HG03469 (cell line): ENCODE measurements around the gene FAM222B.
A peak's percentile ranks its signal among the peaks of the same experiment; 100 is the strongest.
"Not testable (repeated sequence)": the region's sequence is repeated elsewhere in the genome, so short reads cannot be mapped to it uniquely, and the experiment has no call there.

ENCODE experiments used
- ATAC-seq: cut with Tn5 transposase; IDR thresholded peaks from one replicate; pipeline ENCODE4 v1.9.1; 2021; ENCODE audit warnings: mild to moderate bottlenecking, moderate library complexity, moderate number of reproducible peaks; ENCODE audit not compliant: unreplicated experiment

FAM222B gene

DNA sequence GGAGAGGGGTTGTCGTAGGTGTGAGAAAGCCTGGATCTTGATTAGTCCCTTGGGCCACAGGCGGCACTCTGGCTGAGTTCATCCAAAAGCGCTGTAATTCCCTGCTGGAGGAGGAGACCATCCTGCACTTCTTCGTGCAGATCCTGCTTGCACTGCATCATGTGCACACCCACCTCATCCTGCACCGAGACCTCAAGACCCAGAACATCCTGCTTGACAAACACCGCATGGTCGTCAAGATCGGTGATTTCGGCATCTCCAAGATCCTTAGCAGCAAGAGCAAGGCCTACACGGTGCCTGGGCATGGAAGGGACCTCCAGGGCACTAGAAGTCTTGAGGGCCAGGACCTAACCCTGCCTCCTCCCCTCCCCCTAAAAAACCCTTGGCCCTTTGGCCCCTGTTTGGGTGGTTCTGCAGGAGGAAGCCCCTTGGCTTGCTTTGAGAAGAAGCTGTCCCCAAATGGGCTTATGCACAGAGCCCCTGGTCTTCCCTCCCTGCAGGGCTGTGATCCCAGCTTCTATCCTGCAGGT lies 107.8 kb downstream of the FAM222B start:
- ATAC-seq: no peak

DNA sequence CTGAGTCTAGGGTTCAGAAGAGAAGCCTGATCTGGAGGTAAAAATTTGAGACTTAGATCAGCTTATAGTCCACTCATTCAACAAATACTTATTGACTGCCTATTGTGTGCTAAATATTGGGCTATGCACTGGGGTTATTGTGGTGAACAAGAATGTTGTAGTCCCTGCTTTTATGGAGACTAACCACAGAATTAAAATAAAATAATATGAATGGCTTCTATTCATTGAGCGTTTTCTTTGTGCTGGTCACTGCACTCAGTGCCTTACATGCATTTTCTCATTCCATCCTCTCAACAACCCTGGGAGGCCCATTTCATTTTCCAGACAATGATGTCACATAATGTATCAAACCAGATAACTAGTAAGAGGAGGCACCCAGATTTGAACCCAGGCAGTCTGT lies 109.2 kb downstream of the FAM222B start:
- ATAC-seq: no peak

DNA sequence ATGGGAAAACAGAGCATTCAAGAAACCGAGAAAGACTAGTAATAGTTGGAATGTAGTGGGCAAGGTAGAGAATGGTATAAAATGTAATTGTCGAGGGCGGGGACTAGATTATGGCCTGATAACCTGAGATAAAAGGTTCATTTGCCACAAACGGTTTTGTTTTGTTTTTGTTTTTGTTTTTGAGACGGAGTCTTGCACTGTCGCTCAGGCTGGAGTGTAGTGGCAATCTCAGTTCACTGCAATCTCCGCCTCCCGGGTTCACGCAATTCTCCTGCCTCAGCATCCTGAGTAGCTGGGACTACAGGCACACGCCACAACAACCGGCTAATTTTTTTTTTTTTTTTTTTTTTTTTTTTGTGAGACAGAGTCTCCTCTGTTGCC lies 112.7 kb downstream of the FAM222B start:
- no peak for ATAC-seq

DNA sequence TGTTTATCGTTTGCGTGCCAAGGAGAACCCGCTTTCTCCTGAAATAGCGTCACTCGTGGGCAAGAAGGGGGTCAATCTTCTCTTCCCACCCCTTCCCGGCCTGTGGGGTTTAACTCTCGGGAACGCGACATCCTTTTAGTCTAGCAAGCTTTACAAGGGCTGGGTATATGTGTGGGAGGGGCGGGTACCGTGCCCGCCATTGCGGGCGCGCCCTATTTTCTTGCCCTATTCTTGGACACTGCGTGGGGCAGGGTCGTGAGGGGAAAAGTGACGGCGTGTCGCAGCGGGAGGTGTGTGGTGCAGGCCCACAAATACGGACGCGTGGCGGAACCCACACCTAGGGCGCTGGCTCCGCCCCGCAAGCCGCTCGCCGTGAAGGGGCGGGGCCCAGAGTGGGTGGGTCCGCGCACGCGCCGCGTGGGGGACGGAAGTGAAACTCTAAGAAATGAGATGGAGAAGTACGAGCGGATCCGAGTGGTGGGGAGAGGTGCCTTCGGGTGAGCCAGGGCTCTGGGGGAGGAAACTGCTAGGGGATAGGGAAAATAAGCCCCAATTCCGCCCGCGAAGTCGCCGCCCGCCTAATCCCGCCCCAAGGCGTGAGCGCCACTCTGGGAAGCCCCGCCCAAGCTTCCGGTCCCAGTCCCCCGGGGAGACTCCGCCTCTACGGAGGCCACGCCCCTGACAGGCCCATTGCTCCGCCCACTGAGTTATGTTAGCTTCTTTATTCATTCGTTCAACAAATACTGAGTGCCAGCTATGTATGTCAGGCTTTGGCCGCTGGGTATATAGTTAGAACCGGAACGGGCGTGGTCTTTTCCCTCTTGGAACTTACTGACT lies 114.0 kb downstream of the FAM222B start, which contains the start of gene NEK8:
Gene NEK8, plus strand, starts transcription at position 425 of the 837 bp plus-strand sequence. Its CDS starts 26 bp downstream, at position 451.
- peak; percentile 28 for ATAC-seq

DNA sequence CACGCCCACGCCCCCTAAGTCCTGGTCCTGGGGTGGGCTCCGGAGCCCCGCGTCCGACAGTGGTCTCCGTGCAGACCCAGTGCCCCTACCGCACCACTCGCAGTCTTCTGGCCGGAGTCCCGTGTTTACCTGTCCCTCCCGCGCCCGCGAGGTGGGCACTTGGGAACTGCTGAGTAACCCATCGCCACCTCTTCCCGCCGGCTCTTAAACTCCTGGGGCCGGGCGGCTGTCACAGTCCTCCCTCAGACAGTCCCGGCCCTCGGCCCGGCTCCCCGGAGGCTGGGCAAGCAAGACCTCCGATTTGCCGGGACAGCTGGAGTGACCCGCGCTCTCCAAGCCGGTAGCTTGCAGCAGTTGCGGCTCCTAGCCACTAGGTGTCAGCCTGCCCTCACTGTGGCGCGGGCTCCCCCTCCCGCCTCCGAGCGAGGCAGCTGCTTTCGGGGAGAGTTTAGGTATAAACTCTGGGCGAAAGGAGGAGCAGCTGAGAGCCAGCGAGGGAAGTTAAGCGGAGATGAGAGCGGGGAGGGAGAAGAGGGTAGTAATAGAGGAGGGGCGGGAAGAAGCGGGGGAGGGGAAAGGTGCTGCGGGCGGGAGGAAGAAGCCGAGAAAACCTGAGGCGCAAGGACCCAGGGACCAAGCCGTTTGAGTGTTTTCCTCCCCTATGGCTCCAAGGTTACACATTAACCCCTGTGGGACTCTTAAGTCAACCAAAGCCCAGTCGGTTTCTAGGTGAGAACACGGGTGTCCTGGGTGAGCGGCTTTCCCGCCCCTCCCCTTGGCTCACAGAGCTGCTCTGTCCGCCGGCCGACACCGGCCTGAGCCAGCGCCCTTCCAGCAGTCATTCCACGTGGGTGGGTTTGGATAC lies 115.7 kb downstream of the FAM222B start:
- peak; percentile 28 for ATAC-seq

DNA sequence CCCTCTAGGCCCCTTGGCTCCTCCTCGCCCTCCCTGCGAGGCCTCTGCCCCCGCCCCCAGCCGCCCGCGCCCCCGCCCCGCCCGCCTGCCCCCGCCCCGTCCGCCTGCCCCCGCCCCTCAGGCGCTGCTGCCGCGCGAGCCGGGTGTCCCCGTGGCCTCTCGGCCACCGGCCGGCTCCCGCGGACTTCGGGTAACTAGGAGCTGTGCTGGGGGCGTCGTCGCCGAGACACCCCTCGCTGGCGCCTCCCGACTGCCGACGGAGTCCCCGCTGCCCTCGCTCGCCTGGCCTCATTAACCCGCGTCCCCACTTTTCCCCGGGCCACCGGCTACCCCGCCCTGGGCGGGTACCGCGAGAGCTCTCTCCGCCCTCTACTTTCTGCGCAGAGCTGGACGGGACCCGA lies 116.4 kb downstream of the FAM222B start, which contains the start of gene TLCD1:
Gene TLCD1, minus strand, starts transcription at position 8 of the 401 bp plus-strand sequence. CDS start 136 bp downstream, outside the sequence.
- ATAC-seq: no peak

DNA sequence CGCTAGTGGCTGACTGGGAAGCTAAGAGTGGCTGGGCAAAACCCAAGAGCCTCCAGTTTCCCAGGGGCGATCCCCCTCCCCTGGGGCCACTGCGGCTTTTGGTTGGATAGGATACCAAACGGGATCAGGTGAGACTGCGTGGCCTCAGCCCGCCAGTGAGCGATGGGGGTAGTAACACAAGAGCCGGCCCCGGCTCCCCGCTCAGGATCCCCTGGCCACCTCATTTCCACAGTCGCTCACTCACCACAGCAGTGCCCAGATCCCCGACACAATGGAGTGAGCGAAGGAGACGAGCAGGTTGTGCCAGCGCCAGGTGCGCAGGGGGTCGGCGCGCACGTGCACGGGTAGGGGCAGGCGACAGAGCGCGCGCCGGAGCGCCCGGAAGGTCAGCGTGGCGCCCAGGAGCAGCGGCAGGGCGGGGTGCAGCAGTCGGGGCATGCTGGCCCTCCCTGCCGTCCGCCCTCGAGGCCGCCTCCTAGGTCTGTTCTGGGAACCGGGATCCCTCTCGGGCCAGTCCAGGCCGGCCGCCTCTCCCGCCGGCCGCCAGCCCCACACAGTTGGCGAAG lies 116.8 kb downstream of the FAM222B start:
- no peak for ATAC-seq

DNA sequence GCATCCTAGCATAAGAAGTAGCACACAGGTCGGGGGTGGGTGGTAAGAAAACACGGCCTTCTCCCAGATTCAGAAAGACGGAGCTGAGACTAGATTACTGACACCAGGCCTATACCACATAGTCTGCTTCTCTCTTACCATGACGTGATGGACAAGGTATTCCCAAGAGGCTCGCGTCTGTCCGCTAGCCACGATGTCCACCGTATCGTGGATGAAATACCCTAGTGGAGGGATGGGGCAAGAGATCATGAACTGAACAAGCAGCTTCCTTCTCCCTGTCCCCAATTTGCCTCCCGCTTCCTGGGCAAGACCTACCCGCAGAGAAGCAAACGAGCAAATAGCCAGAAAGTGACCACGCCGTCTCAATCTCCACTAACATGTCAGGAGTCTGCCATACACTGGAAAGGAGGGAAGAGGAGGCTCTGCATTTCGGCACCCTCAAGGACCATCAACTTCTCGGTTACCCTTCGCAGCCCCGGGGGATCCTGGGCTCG lies 117.4 kb downstream of the FAM222B start:
- no peak for ATAC-seq

DNA sequence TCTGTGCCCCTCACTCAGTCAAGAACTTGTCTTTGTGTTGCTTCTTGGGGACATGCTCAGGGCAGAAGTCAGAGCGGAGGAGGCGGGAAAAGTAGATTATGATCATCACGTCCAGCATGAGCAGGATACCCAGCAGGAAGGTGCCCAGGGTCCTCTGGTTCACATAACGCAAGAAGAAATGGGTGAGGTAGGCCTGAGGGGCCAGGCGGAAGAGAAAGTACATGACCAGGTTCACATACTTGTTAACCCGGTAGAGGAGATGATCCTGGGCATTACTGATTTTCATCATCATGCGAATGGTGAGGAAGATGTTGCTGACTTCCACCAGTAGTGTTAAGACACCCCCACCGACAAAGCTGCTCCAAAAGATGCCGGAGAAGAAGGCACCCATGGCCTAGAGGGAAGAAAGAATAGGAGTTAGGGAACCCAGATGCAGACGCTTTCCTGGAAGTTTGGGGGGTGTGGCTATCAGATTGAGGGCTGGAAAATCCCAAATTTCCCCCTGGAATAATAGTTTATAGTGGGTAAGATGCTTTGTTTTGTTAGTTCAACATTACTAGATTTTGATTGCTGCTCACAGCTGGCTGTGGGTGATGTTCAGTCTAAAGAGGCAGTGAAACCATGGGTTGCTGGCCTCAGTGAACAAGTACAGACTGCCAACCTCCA lies 118.0 kb downstream of the FAM222B start:
- no peak for ATAC-seq

DNA sequence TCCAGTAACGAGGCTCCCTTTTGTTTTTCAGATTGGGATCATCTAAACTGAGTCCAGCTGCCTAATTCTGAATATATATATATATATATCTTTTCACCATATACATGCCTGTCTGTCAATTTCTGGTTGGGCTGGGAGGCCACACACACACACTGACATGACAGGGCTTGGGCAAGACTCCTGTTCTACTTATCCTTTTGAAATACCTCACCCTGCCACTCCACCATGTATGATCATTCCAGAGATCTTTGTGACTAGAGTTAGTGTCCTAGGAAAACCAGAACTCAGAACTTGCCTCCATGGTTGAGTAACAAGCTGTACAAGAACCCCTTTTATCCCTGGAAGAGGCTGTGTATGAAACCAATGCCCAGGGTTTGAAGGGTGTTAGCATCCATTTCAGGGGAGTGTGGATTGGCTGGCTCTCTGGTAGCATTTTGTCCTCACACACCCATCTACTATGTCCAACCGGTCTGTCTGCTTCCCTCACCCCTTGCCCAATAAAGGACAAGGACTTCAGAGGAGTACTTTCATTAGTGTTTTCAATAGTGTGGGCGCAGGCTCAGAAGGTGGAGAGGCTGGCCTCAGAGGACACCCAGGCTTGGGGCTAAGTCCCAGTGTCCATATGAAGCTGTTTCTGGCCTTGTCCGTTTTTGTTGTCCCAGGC lies 118.6 kb downstream of the FAM222B start:
- not testable (repeated sequence) for ATAC-seq

DNA sequence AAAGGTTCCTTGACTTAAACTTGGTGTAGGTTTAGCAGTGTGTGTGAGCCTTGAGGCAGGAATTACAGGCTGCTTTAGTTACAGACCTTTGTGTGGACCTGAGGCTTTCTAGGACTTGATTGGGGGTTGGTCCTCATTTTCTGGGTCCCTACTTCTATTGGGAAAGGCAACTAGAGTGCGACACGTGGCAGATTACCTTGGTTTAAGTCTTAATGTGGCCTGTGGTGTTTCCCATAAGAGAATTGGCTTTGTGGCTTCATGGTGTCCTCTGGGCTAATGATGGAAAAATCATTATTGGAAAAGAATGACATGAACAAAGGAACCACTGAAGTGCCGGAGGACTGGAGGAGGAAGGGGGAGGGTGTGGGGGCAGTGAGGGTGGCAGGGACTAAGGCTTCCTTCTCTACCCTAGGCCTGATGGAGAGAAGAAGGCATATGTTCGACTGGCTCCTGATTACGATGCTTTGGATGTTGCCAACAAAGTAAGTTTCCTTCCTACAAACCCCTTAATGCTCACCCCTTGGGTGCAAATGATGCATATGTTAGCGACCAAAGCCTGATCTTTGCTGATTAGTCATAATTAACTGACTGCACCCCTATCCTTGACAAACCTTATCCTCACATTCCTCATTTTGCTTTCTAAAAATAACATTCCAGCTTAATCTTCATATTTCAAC lies 119.3 kb downstream of the FAM222B start:
- no peak for ATAC-seq

DNA sequence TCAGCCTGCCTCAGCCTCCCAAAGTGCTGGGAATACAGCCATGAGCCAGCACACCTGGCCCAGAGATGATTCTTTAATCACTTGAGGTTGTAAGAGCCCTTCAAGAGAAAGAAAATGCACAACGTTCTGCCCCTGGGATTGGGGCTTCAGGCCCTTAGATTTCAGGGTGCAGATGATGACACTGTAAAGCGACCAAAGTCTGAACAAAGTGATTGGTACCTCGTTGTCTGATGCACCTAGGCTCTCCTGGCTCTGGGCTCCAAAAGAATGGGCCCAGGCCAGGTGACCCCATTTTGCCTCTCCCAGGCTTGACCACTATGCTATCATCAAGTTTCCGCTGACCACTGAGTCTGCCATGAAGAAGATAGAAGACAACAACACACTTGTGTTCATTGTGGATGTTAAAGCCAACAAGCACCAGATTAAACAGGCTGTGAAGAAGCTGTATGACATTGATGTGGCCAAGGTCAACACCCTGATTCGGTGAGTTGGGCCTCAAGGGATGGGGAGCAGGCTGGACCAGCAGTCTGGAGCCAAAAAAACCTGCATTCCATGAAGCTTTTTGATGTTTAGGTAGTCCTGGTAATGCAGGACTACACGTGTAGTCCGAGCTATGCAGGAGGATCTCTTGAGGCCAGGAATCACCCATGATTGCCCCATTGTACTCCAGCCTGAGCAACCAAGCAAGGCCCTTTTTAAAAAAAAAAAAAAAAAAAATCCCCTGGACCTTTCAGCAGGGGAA lies 120.0 kb downstream of the FAM222B start:
- ATAC-seq: no peak

DNA sequence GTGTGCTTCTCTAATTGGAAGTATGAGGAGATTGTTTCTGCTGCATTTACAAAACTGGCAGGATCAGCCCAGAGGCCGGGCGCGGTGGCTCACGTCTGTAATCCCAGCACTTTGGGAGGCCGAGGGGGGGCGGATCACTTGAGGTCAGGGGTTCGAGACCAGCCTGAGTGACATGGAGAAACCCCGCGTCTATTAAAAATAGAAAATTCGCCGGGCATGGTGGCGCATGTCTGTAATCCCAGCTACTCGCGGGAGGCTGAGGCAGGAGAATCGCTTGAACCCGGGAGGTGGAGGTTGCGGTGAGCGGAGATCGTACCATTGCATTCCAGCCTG lies 121.6 kb downstream of the FAM222B start:
- not testable (repeated sequence) for ATAC-seq

DNA sequence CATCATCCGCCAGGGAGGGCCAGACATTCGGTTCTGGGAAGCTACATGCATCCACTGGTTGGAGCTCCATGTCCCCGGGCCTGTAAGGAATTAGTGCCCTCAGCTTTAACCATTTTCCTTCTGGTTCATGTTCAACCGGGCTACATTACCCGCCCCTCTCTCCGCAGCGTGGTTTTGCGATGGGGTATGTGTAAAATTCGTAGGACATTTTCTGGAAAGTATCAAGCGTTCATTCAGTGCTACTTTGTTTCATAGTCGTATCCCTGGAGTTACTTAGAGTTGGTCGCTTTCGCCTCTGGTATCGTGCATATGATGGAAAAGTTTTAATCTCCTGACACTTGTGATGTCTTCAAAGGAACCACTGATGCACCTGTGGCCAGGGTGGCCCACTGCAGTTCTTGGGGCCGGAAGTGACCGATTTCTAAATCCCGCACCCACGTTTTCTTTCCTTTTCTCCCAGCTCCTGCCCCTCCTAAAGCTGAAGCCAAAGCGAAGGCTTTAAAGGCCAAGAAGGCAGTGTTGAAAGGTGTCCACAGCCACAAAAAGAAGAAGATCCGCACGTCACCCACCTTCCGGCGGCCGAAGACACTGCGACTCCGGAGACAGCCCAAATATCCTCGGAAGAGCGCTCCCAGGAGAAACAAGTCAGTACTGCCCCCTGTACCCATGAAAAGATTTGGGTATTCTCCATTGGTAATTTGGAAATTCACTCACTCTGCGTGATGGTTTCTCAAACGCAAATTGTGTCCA lies 122.2 kb downstream of the FAM222B start:
- ATAC-seq: no peak

DNA sequence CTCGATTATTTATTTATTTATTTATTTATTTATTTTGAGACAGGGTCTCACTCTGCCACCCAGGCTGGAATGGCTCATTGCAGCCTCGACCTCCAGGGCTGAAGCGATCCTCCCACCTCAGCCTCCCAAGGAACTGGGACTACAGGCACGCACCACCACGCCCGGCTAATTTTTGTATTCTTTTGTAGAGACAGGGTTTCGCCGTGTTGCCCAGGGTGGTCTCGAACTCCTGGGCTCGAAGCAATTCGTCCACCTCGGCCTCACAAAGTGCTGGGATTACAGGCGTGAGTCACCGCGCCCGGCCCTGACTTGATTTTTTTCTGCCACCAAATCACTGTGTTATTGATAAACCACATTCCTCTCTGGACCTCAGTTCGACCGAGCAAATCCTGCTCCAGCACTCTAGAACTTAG lies 123.6 kb downstream of the FAM222B start:
- no peak for ATAC-seq

DNA sequence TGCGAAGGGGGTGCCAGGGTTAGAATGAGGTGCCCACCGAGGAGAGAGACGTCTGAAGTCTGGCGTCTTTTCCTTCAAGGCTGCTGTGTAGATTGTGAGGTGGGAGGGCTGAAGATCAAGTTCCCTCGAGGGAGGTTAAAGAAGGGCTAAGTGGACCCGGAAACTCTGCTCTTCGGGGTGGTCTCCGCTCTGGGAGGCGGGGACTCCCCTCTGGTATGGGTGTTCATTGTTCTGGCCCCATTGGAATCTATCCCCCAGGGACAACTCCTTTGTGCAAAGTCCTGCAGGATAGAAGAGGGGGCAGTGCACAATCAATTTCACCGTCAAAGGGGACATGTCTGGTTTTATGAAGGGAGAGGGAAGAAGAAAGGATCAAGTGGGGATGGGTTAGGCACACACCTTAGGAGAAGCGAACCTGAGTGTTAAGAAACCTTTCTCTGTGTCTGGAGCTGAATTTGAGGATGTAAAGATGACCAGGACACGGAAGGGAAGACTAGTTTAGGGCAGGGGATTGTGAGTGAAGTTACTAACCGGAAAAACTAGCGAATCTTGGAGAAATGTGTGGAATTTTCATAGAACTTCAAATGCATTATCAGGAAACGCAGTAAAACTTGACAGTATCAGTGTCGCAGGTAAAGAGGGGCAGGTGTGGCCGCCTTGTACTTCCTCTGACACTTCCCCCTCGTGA lies 124.1 kb downstream of the FAM222B start:
- no peak for ATAC-seq

DNA sequence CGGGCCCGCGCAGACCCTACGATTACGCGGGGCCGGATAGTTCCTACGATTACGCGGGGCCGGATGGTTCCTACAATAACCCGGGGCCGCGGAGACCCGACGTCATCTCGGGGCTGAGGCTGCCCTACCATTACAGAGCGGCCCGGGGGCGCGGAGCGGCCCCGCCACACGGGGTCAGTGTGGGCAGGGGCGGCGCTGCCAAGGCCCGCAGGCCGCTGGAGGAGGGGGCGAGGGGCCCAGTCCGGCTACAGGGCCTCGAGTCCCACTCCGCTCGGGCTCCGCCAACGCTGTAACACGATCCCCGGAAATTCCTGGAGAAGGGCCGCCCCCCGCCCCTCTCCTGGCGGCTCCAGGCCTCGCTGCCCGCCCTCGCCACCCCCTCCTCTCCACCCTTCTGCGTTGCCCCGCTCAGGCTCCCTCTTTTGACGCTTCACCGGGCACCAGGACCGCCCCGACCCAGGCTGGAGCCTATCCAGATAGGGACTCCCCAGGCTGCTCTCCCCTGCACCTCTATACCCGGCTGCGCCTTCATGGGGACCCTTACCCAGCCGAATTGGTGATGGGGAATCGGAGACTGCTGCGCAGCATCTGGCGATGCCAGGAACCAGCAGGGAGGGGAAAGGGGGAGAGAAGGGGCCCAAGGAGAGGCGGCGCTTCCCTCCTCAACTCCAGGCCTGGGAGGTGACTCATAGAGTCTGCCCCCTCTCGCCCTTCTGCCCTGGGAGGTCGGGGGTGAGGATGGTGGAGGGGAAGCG lies 124.8 kb downstream of the FAM222B start, which contains the start of gene RAB34:
Gene RAB34, minus strand, starts transcription at position 291 of the 755 bp plus-strand sequence. CDS start 602 bp downstream, outside the sequence.
- no peak for ATAC-seq
